Neural crest cell (in vitro differentiated cells): ENCODE results near the gene OR10J1. TPM values are rescaled to one million over a fixed set of nuclear protein-coding genes. Genes with fewer than 3 reads are reported as not detected.
"Not testable (repeated sequence)": the region's sequence is repeated elsewhere in the genome, so short reads cannot be mapped to it uniquely, and the experiment has no call there.

Source experiments
- DNase-seq: peaks from one replicate; pipeline ENCODE4 v3.0.0; 2021; ENCODE audit warnings: low read depth, mixed read lengths, low spot score
- H3K27ac Mint-ChIP-seq: one replicate; pipeline ENCODE4 v1.8.0; 2021; ENCODE audit warnings: mild to moderate bottlenecking, mixed read lengths; ENCODE audit not compliant: unreplicated experiment
- H3K27me3 Mint-ChIP-seq: 2 replicates; pipeline ENCODE4 v1.8.0; 2021; ENCODE audit warnings: low read depth, mild to moderate bottlenecking, mixed read lengths
- H3K36me3 Mint-ChIP-seq: 2 replicates; pipeline ENCODE4 v1.8.0; 2021; ENCODE audit warnings: low read depth, mild to moderate bottlenecking, mixed read lengths
- H3K4me1 Mint-ChIP-seq: 2 replicates; pipeline ENCODE4 v1.8.0; 2021; ENCODE audit warnings: mixed read lengths
- H3K4me3 Mint-ChIP-seq: one replicate; pipeline ENCODE4 v1.8.0; 2021; ENCODE audit warnings: mild to moderate bottlenecking, mixed read lengths
- H3K9me3 Mint-ChIP-seq: 2 replicates; pipeline ENCODE4 v1.8.0; 2021; ENCODE audit warnings: mixed read lengths
- CTCF ChIP-seq: fragments of 200-600 bp; sonication (generic); conservative IDR thresholded peaks from 2 replicates; pipeline ENCODE4 v1.5.0; 2021; ENCODE audit warnings: antibody characterized with exemption, mild to moderate bottlenecking
- total RNA-seq: library from RNA; stranded (reverse); gene quantifications from 2 replicates; pipeline ENCODE4 v1.2.1, GENCODE V29; 2021

OR10J1 gene
- total RNA-seq, 1 donor from 2014 or later = not detected

GRCh38 chr1:159442428-159442827 is 2.9 kb downstream of the OR10J1 start:
- no peaks in the 10 kb centered on the region for H3K36me3 Mint-ChIP-seq
- no peak overlapping the region for H3K4me3 Mint-ChIP-seq
- H3K4me1 Mint-ChIP-seq = no peaks in the 10 kb centered on the region
- no peak for DNase-seq
- no peak for TF ChIP-seq CTCF
- no peak overlapping the region for H3K27ac Mint-ChIP-seq
- H3K27me3 Mint-ChIP-seq = no peaks in the 10 kb centered on the region
- H3K9me3 Mint-ChIP-seq = peaks cover 20% of the 10 kb centered on the region

GRCh38 chr1:159443066-159443750 is 3.7 kb downstream of the OR10J1 start:
- peaks cover 20% of the 10 kb centered on the region for H3K9me3 Mint-ChIP-seq
- no peaks in the 10 kb centered on the region for H3K4me1 Mint-ChIP-seq
- H3K4me3 Mint-ChIP-seq = no peak overlapping the region
- no peaks in the 10 kb centered on the region for H3K27me3 Mint-ChIP-seq
- DNase-seq = no peak
- TF ChIP-seq CTCF = no peak
- peaks cover 4% of the 10 kb centered on the region for H3K36me3 Mint-ChIP-seq
- no peak overlapping the region for H3K27ac Mint-ChIP-seq

GRCh38 chr1:159444511-159444910 is 5.0 kb downstream of the OR10J1 start:
- TF ChIP-seq CTCF = no peak
- peaks cover 4% of the 10 kb centered on the region for H3K36me3 Mint-ChIP-seq
- H3K4me3 Mint-ChIP-seq = no peak overlapping the region
- H3K27me3 Mint-ChIP-seq = no peaks in the 10 kb centered on the region
- peaks cover 20% of the 10 kb centered on the region for H3K9me3 Mint-ChIP-seq
- DNase-seq = no peak
- H3K4me1 Mint-ChIP-seq = no peaks in the 10 kb centered on the region
- no peak overlapping the region for H3K27ac Mint-ChIP-seq

GRCh38 chr1:159448181-159448580 is 8.7 kb downstream of the OR10J1 start:
- Mint-ChIP-seq H3K27ac (no peak overlapping the region), H3K9me3 (peaks cover 16% of the 10 kb centered on the region), H3K36me3 (peaks cover 4% of the 10 kb centered on the region), H3K4me1 (no peaks in the 10 kb centered on the region), H3K27me3 (no peaks in the 10 kb centered on the region), H3K4me3 (no peak overlapping the region)
- DNase-seq = no peak
- no peak for TF ChIP-seq CTCF

- H3K36me3 Mint-ChIP-seq, DNase-seq, H3K4me3 Mint-ChIP-seq, H3K27ac Mint-ChIP-seq, H3K4me1 Mint-ChIP-seq, H3K27me3 Mint-ChIP-seq: not testable (repeated sequence)
- H3K9me3 Mint-ChIP-seq = peaks cover 12% of the 10 kb centered on the region
These were observed 10.1 kb downstream of the OR10J1 start for GRCh38 chr1:159449605-159450004.

- Mint-ChIP-seq H3K9me3 (peaks cover 15% of the 10 kb centered on the region), H3K4me3 (no peak overlapping the region), H3K36me3 (no peaks in the 10 kb centered on the region), H3K27ac (no peak overlapping the region), H3K4me1 (no peaks in the 10 kb centered on the region), H3K27me3 (no peaks in the 10 kb centered on the region)
- no peak for TF ChIP-seq CTCF
- DNase-seq = no peak
These were observed 20.0 kb downstream of the OR10J1 start for GRCh38 chr1:159459551-159459950.
